GM23338 (cell line): ENCODE data around the gene SRGAP1. TPM values are rescaled to one million over a fixed set of nuclear protein-coding genes. Genes with fewer than 3 reads are reported as not detected.

Source experiments
- ATAC-seq: fragments of 200-7000 bp; cut with Tn5 transposase; 3 replicates; pipeline ENCODE4 v1.9.1; 2020
- DNase-seq: peaks from one replicate; pipeline ENCODE4 v3.0.0-alpha.2; 2015; ENCODE audit warnings: low spot score
- H2AFZ ChIP-seq: fragments of 200-600 bp; sonication (generic); 2 replicates; pipeline ENCODE4 v1.8.0; 2016; ENCODE audit warnings: antibody characterized with exemption, mild to moderate bottlenecking, moderate library complexity
- H3F3A ChIP-seq: fragments of 200-600 bp; sonication (generic); replicated peaks from 2 replicates; pipeline ENCODE4 v1.8.0; 2017; ENCODE audit warnings: antibody characterized with exemption, mixed run types, low read depth
- H3K27ac ChIP-seq: fragments of 200-600 bp; sonication (generic); 2 replicates; pipeline ENCODE4 v1.6.1; 2016; ENCODE audit warnings: low read depth
- H3K27me3 ChIP-seq: fragments of 200-600 bp; sonication (generic); 2 replicates; pipeline ENCODE4 v1.8.0; 2016; ENCODE audit warnings: mild to moderate bottlenecking, mixed run types, moderate library complexity; ENCODE audit not compliant: insufficient read depth
- H3K36me3 ChIP-seq: fragments of 200-600 bp; sonication (generic); 2 replicates; pipeline ENCODE4 v1.8.0; 2016; ENCODE audit warnings: mild to moderate bottlenecking; ENCODE audit not compliant: insufficient read depth
- H3K4me1 ChIP-seq: fragments of 200-600 bp; sonication (generic); 2 replicates; pipeline ENCODE4 v1.8.0; 2016; ENCODE audit warnings: mild to moderate bottlenecking, moderate library complexity; ENCODE audit not compliant: insufficient read depth
- H3K4me2 ChIP-seq: fragments of 200-600 bp; sonication (generic); 2 replicates; pipeline ENCODE4 v1.7.1; 2017; ENCODE audit warnings: mixed run types
- H3K4me3 ChIP-seq: fragments of 200-600 bp; sonication (generic); 2 replicates; pipeline ENCODE4 v1.6.1; 2016; ENCODE audit warnings: mixed run types
- H3K79me2 ChIP-seq: fragments of 200-600 bp; sonication (generic); replicated peaks from 2 replicates; pipeline ENCODE4 v1.8.0; 2017; ENCODE audit warnings: mild to moderate bottlenecking; ENCODE audit not compliant: insufficient read depth
- H3K9me2 ChIP-seq: fragments of 200-600 bp; sonication (generic); 2 replicates; pipeline ENCODE4 v1.8.0; 2017; ENCODE audit not compliant: insufficient read depth
- H4K20me1 ChIP-seq: fragments of 200-600 bp; sonication (generic); replicated peaks from 2 replicates; pipeline ENCODE4 v1.8.0; 2017; ENCODE audit warnings: mild to moderate bottlenecking; ENCODE audit not compliant: insufficient read depth
- H3K27ac Mint-ChIP-seq: 2 replicates; pipeline ENCODE4 v1.8.0; 2020; ENCODE audit warnings: inconsistent platforms, mild to moderate bottlenecking, moderate library complexity, mixed read lengths
- H3K27me3 Mint-ChIP-seq: 3 replicates; pipeline ENCODE4 v1.8.0; 2022; ENCODE audit warnings: low read depth, mild to moderate bottlenecking, moderate library complexity, mixed read lengths, inconsistent platforms; ENCODE audit not compliant: insufficient read depth, poor library complexity
- H3K36me3 Mint-ChIP-seq: 3 replicates; pipeline ENCODE4 v1.8.0; 2021; ENCODE audit warnings: low read depth, mild to moderate bottlenecking, inconsistent platforms, moderate library complexity, mixed read lengths
- H3K4me1 Mint-ChIP-seq: 3 replicates; pipeline ENCODE4 v1.8.0; 2020; ENCODE audit warnings: mild to moderate bottlenecking, inconsistent platforms, mixed read lengths
- H3K4me3 Mint-ChIP-seq: 3 replicates; pipeline ENCODE4 v1.8.0; 2021; ENCODE audit warnings: moderate library complexity, mild to moderate bottlenecking, inconsistent platforms, mixed read lengths
- H3K9me3 Mint-ChIP-seq: 3 replicates; pipeline ENCODE4 v1.8.0; 2020; ENCODE audit warnings: moderate library complexity, mild to moderate bottlenecking, inconsistent platforms, mixed read lengths
- CREB1 ChIP-seq: fragments of 250-450 bp; sonication (Bioruptor Pico); IDR thresholded peaks from 2 replicates; pipeline ENCODE4 v1.5.0; 2020; ENCODE audit warnings: low read depth, mild to moderate bottlenecking, moderate library complexity
- CTCF ChIP-seq, 2 experiments: fragments of 200-600 bp in 1 of 2; sonication (generic) in 1 of 2; conservative IDR thresholded peaks; 2 replicates each; pipeline versions ENCODE4 v1.5.1 to v1.6.1; 2016 to 2017; ENCODE audit warnings: antibody characterized with exemption in 2 of 2, low read depth in 2 of 2, mild to moderate bottlenecking in 2 of 2, moderate library complexity in 1 of 2
- EZH2 ChIP-seq: fragments of 200-600 bp; sonication (generic); IDR thresholded peaks from one replicate; pipeline ENCODE4 v1.8.0; 2017; ENCODE audit warnings: antibody characterized with exemption, mild to moderate bottlenecking, low read depth; ENCODE audit not compliant: unreplicated experiment
- EZH2phosphoT487 ChIP-seq: fragments of 200-600 bp; sonication (generic); IDR thresholded peaks from one replicate; pipeline ENCODE4 v1.8.1; 2018; ENCODE audit warnings: antibody characterized with exemption; ENCODE audit not compliant: unreplicated experiment
- JUNB ChIP-seq: IDR thresholded peaks from one replicate; pipeline ENCODE4 v1.6.1; 2016; ENCODE audit warnings: antibody characterized with exemption; ENCODE audit not compliant: unreplicated experiment
- NANOG ChIP-seq: IDR thresholded peaks from 2 replicates; pipeline ENCODE4 v1.6.1; 2016; ENCODE audit warnings: antibody characterized with exemption, borderline replicate concordance
- POLR2AphosphoS5 ChIP-seq: IDR thresholded peaks from 2 replicates; pipeline ENCODE4 v1.6.1; 2016; ENCODE audit warnings: antibody characterized with exemption, low read depth
- REST ChIP-seq: IDR thresholded peaks from one replicate; pipeline ENCODE4 v1.6.1; 2018; ENCODE audit warnings: antibody characterized with exemption; ENCODE audit not compliant: unreplicated experiment
- STAT1 ChIP-seq: IDR thresholded peaks from one replicate; pipeline ENCODE4 v1.6.1; 2016; ENCODE audit warnings: antibody characterized with exemption; ENCODE audit not compliant: unreplicated experiment
- ZNF114 ChIP-seq: fragments of 250-450 bp; sonication (Bioruptor Pico); IDR thresholded peaks from 2 replicates; pipeline ENCODE4 v1.5.0; 2020; ENCODE audit warnings: mild to moderate bottlenecking, moderate library complexity
- ZNF462 ChIP-seq: fragments of 250-450 bp; sonication (Bioruptor Pico); IDR thresholded peaks from 2 replicates; pipeline ENCODE4 v1.5.0; 2020; ENCODE audit warnings: mild to moderate bottlenecking, moderate library complexity
- polyA plus RNA-seq: library from polyadenylated mRNA; unstranded; fragments of >200 nt; fragmentation: Nextera tagmentation; extraction: Ambion mirVana; gene quantifications from 2 replicates; pipeline ENCODE4 v1.2.1, GENCODE V29; 2016
- total RNA-seq: library from RNA; depleted of rRNA; stranded (reverse); fragments of >200 nt; shearing (Covaris generic); gene quantifications from 2 replicates; pipeline ENCODE4 v1.2.3, GENCODE V29; 2014

Gene SRGAP1
- total and polyA plus RNA-seq, 2 experiments from 2014 or later = 6.1 to 8.1 TPM

- no peak for TF ChIP-seq CTCF (conservative IDR thresholded peaks at IDR 0.05; ENCODE audit: low read depth in 2 of 2)
Observed at GRCh38 chr12:63862969-63863230, 18.4 kb downstream of the SRGAP1 start (continued).

- Histone ChIP-seq H2AFZ (no peak overlapping the region), H3K9me2 (no peaks in the 10 kb centered on the region), H3K27me3 (no peaks in the 10 kb centered on the region), H3K36me3 (no peaks in the 10 kb centered on the region), H3K79me2 (peaks cover 20% of the 10 kb centered on the region), H4K20me1 (no peaks in the 10 kb centered on the region), H3F3A (no peaks in the 10 kb centered on the region), H3K4me1 (peaks cover 37% of the 10 kb centered on the region), H3K4me2 (peak overlapping the region; percentile 19; the same call in 1 of the 2 replicates), H3K4me3 (no peak overlapping the region), H3K27ac (no peak overlapping the region)
- no peaks in the 10 kb centered on the region for H3K36me3 Mint-ChIP-seq
- peaks cover 34% of the 10 kb centered on the region for H3K4me1 Mint-ChIP-seq
- no peak overlapping the region for H3K4me3 Mint-ChIP-seq
- H3K27ac Mint-ChIP-seq = 0 out of 2 replicates have a peak overlapping the region, but pooled peaks have one; percentile 67
- H3K9me3 Mint-ChIP-seq = no peaks in the 10 kb centered on the region
- peaks cover 2% of the 10 kb centered on the region for H3K27me3 Mint-ChIP-seq
- DNase-seq (no peak), ATAC-seq (no peak)
- TF ChIP-seq REST = no peak
- TF ChIP-seq ZNF114 (CRISPR knock-in tag) = no peak
- TF ChIP-seq STAT1 = no peak
- no peak for TF ChIP-seq CREB1
- no peak for TF ChIP-seq JUNB
- no peak for TF ChIP-seq NANOG
- TF ChIP-seq POLR2AphosphoS5 = no peak
- no peak for TF ChIP-seq EZH2phosphoT487
- TF ChIP-seq EZH2 = no peak
- TF ChIP-seq ZNF462 (CRISPR knock-in tag) = no peak
- no peak for TF ChIP-seq CTCF (conservative IDR thresholded peaks at IDR 0.05; ENCODE audit: low read depth in 2 of 2)
Observed at GRCh38 chr12:63863658-63864453, 19.4 kb downstream of the SRGAP1 start.
